C4-2B (cell line): ENCODE results near the gene PTPRJ.

ENCODE experiments used
- ZFX ChIP-seq: fragments of 450-650 bp; IDR thresholded peaks from 2 replicates; pipeline ENCODE4 v1.6.1; 2017
- TF ChIP-seq, protein P1 (sequence below): fragments of 450-650 bp; conservative IDR thresholded peaks from 2 replicates; pipeline ENCODE4 v1.5.1; 2017; ENCODE audit warnings: mild to moderate bottlenecking

DNA sequence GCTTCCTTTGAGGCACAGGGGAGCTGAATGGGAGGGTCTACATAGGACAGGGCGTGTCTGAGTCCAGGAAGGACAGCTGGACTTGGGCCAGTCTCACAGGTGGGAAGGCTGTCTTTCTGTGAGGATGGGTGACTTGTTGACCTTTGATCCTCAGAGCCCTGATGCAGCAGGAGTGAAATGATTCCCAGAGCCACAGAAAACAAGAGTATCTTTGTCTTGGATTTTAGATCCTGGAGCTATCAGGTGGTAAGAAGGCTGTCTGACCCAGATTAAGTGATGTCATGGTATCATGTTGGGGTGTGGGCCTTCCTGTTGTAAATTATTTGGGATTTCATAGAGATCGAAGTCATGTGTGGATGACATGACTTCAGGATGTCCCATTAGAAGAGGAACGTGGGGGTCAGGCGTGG lies 15.0 kb downstream of the PTPRJ start:
- TF ChIP-seq, protein P1, sequence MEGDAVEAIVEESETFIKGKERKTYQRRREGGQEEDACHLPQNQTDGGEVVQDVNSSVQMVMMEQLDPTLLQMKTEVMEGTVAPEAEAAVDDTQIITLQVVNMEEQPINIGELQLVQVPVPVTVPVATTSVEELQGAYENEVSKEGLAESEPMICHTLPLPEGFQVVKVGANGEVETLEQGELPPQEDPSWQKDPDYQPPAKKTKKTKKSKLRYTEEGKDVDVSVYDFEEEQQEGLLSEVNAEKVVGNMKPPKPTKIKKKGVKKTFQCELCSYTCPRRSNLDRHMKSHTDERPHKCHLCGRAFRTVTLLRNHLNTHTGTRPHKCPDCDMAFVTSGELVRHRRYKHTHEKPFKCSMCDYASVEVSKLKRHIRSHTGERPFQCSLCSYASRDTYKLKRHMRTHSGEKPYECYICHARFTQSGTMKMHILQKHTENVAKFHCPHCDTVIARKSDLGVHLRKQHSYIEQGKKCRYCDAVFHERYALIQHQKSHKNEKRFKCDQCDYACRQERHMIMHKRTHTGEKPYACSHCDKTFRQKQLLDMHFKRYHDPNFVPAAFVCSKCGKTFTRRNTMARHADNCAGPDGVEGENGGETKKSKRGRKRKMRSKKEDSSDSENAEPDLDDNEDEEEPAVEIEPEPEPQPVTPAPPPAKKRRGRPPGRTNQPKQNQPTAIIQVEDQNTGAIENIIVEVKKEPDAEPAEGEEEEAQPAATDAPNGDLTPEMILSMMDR = no peak
- no peak for TF ChIP-seq ZFX
